K562 (cell line): ENCODE data around the gene MIB2. TPM values are rescaled to one million over a fixed set of nuclear protein-coding genes. Genes with fewer than 3 reads are reported as not detected.

Source experiments
- CREBBP ChIP-seq: IDR thresholded peaks from one replicate; pipeline ENCODE4 v1.6.1; 2012; ENCODE audit warnings: low read depth, mild to moderate bottlenecking, control low read depth, inconsistent platforms, low read length
- ELF1 ChIP-seq: fragments of 200-800 bp; sonication (Bioruptor generic); IDR thresholded peaks from 2 replicates; pipeline ENCODE4 v1.6.1; 2016; ENCODE audit warnings: missing genetic modification characterization, missing compliant biosample characterization
- EP300 ChIP-seq: IDR thresholded peaks from 2 replicates; pipeline ENCODE4 v1.6.1; 2012; ENCODE audit warnings: low read length, improper control_type of control experiment
- ESRRB ChIP-seq: fragments of 250-450 bp; sonication (Bioruptor Pico); IDR thresholded peaks from 2 replicates; pipeline ENCODE4 v1.5.0; 2020; ENCODE audit warnings: mild to moderate bottlenecking, moderate library complexity, borderline replicate concordance
- HNRNPLL ChIP-seq: fragments of 200-400 bp; formaldehyde crosslinking; IDR thresholded peaks from 2 replicates; pipeline ENCODE4 v1.6.1; 2017; ENCODE audit warnings: low read length, low read depth, mild to moderate bottlenecking; ENCODE audit not compliant: poor library complexity, severe bottlenecking
- MED1 ChIP-seq: sonication (generic); formaldehyde crosslinking; IDR thresholded peaks from 2 replicates; pipeline ENCODE4 v1.8.1; 2023; ENCODE audit warnings: missing genetic modification reagents, borderline replicate concordance
- MEF2D ChIP-seq: conservative IDR thresholded peaks from 2 replicates; pipeline ENCODE4 v1.6.1; 2016; ENCODE audit warnings: low read depth, missing genetic modification characterization, missing compliant biosample characterization
- NBN ChIP-seq: fragments of 450-650 bp; IDR thresholded peaks from 2 replicates; pipeline ENCODE4 v1.6.1; 2016; ENCODE audit warnings: low read depth, mild to moderate bottlenecking
- NCOA4 ChIP-seq: fragments of 450-650 bp; IDR thresholded peaks from 2 replicates; pipeline ENCODE4 v1.6.1; 2018; ENCODE audit warnings: mild to moderate bottlenecking; ENCODE audit not compliant: partially characterized antibody
- NR1H2 ChIP-seq: sonication (generic); formaldehyde crosslinking; IDR thresholded peaks from 2 replicates; pipeline ENCODE4 v1.4.0; 2020; ENCODE audit warnings: mild to moderate bottlenecking, missing genetic modification reagents
- NR3C1 ChIP-seq: sonication (generic); formaldehyde crosslinking; IDR thresholded peaks from 2 replicates; pipeline ENCODE4 v1.8.1; 2022; ENCODE audit warnings: missing genetic modification reagents
- POLR2A ChIP-seq: fragments of 450-650 bp; conservative IDR thresholded peaks from 2 replicates; pipeline ENCODE4 v1.6.1; 2016
- POU5F1 ChIP-seq: fragments of 150-350 bp; IDR thresholded peaks from 2 replicates; pipeline ENCODE4 v1.6.1; 2014; ENCODE audit warnings: borderline replicate concordance, low read length, low read depth, mild to moderate bottlenecking; ENCODE audit not compliant: partially characterized antibody
- PTTG1 ChIP-seq: fragments of 450-650 bp; IDR thresholded peaks from 2 replicates; pipeline ENCODE4 v1.6.1; 2016; ENCODE audit warnings: low read depth, mild to moderate bottlenecking, missing genetic modification characterization, missing compliant biosample characterization
- RBM15 ChIP-seq: fragments of 200-400 bp; formaldehyde crosslinking; IDR thresholded peaks from 2 replicates; pipeline ENCODE4 v1.6.1; 2018; ENCODE audit warnings: mild to moderate bottlenecking, low read length, moderate library complexity; ENCODE audit not compliant: insufficient read depth
- RUNX1 ChIP-seq: sonication (generic); IDR thresholded peaks from 2 replicates; pipeline ENCODE4 v1.6.1; 2016; ENCODE audit warnings: antibody characterized with exemption, low read depth
- SMARCE1 ChIP-seq: fragments of 450-650 bp; IDR thresholded peaks from 2 replicates; pipeline ENCODE4 v1.7.1; 2016; ENCODE audit warnings: mild to moderate bottlenecking
- ZNF253 ChIP-seq: fragments of 250-450 bp; sonication (Bioruptor Pico); conservative IDR thresholded peaks from 2 replicates; pipeline ENCODE4 v1.6.1; 2021; ENCODE audit warnings: mild to moderate bottlenecking
- ZNF274 ChIP-seq: IDR thresholded peaks from 2 replicates; pipeline ENCODE4 v1.6.1; 2011; ENCODE audit warnings: low read depth, mild to moderate bottlenecking, low read length, moderate library complexity, borderline replicate concordance
- ZNF764 ChIP-seq: fragments of 250-450 bp; sonication (Bioruptor Pico); IDR thresholded peaks from 2 replicates; pipeline ENCODE4 v1.4.0; 2020; ENCODE audit warnings: low read depth, mild to moderate bottlenecking, moderate library complexity
- ZNF77 ChIP-seq: fragments of 250-450 bp; sonication (Bioruptor Pico); IDR thresholded peaks from 2 replicates; pipeline ENCODE4 v1.5.0; 2020
- polyA plus RNA-seq, 8 experiments: library from polyadenylated mRNA; depleted of rRNA in 4 of 8; stranded (reverse) in 5 of 8; unstranded in 3 of 8; fragments of >200 nt; fragmentation: Nextera tagmentation in 2 of 8; fragmentation: Illumina TruSeq in 1 of 8; extraction: Ambion mirVana in 2 of 8; extraction: Trizol in 1 of 8; gene quantifications; 2 replicates each; pipeline versions ENCODE4 v1.2.1 to v1.2.3, GENCODE V29; 2011 to 2014; ENCODE audit warnings: inconsistent platforms in 1 of 8, missing spikeins in 1 of 8
- total RNA-seq, 7 experiments: library from RNA; depleted of rRNA in 6 of 7; stranded (reverse); fragments of >200 nt in 6 of 7; fragmentation: Illumina TruSeq in 2 of 7; extraction: Trizol in 2 of 7; gene quantifications; 2 replicates each; pipeline versions ENCODE4 v1.2.1 to v1.2.3, GENCODE V29; 2011 to 2021; ENCODE audit warnings: low replicate concordance in 1 of 7
- TF ChIP-seq, protein P1 (sequence below): fragments of 450-650 bp; IDR thresholded peaks from 2 replicates; pipeline ENCODE4 v1.6.1; 2016; ENCODE audit warnings: mild to moderate bottlenecking
- TF ChIP-seq, protein P2 (sequence below), 2 experiments: fragments of 450-650 bp; conservative IDR thresholded peaks; 2 replicates each; pipeline ENCODE4 v1.6.1; 2017; ENCODE audit warnings: mild to moderate bottlenecking in 2 of 2, moderate library complexity in 2 of 2
- TF ChIP-seq, protein P3 (sequence below): fragments of 250-450 bp; sonication (Bioruptor Pico); IDR thresholded peaks from 2 replicates; pipeline ENCODE4 v1.8.0; 2022; ENCODE audit warnings: moderate library complexity, mild to moderate bottlenecking, inconsistent platforms

Gene MIB2
- total and polyA plus RNA-seq, 9 of the 15 experiments (the other 6 are each of a cell fraction or from before 2014, with no cell fraction given) = 0.04 to 17.0 (median 4.9) TPM; not detected in 1

GRCh38 chr1:1574721-1575537 lies 40.4 kb upstream of the MIB2 start, which contains the start of gene SSU72 (continued):
- TF ChIP-seq ELF1 (tag) = peak; percentile 96
- no peak for TF ChIP-seq NCOA4
- peak; percentile 45; the same call in 1 of the 2 replicates for TF ChIP-seq NR3C1 (CRISPR knock-in tag)
- TF ChIP-seq, protein P1, sequence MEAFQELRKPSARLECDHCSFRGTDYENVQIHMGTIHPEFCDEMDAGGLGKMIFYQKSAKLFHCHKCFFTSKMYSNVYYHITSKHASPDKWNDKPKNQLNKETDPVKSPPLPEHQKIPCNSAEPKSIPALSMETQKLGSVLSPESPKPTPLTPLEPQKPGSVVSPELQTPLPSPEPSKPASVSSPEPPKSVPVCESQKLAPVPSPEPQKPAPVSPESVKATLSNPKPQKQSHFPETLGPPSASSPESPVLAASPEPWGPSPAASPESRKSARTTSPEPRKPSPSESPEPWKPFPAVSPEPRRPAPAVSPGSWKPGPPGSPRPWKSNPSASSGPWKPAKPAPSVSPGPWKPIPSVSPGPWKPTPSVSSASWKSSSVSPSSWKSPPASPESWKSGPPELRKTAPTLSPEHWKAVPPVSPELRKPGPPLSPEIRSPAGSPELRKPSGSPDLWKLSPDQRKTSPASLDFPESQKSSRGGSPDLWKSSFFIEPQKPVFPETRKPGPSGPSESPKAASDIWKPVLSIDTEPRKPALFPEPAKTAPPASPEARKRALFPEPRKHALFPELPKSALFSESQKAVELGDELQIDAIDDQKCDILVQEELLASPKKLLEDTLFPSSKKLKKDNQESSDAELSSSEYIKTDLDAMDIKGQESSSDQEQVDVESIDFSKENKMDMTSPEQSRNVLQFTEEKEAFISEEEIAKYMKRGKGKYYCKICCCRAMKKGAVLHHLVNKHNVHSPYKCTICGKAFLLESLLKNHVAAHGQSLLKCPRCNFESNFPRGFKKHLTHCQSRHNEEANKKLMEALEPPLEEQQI = no peak
- 0 out of 2 replicates have a peak, but pooled peaks have one; percentile 44 for TF ChIP-seq RUNX1
- no peak for TF ChIP-seq SMARCE1
- no peak for TF ChIP-seq MEF2D (tag)
- TF ChIP-seq POU5F1 = peak; percentile 79
- peak; percentile 70; the same call in 1 of the 2 replicates for TF ChIP-seq MED1 (CRISPR knock-in tag)
- TF ChIP-seq POLR2A = peak; percentile 98
- TF ChIP-seq, protein P2, sequence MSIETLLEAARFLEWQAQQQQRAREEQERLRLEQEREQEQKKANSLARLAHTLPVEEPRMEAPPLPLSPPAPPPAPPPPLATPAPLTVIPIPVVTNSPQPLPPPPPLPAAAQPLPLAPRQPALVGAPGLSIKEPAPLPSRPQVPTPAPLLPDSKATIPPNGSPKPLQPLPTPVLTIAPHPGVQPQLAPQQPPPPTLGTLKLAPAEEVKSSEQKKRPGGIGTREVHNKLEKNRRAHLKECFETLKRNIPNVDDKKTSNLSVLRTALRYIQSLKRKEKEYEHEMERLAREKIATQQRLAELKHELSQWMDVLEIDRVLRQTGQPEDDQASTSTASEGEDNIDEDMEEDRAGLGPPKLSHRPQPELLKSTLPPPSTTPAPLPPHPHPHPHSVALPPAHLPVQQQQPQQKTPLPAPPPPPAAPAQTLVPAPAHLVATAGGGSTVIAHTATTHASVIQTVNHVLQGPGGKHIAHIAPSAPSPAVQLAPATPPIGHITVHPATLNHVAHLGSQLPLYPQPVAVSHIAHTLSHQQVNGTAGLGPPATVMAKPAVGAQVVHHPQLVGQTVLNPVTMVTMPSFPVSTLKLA (conservative IDR thresholded peaks at IDR 0.05) = peak; percentile 66 to 91; a peak in 3 of 4 replicates
- no peak for TF ChIP-seq ZNF253 (CRISPR knock-in tag)
- no peak; the same call in 1 of the 2 replicates for TF ChIP-seq ESRRB (CRISPR knock-in tag)
- peak; percentile 96; the same call in 1 of the 2 replicates for TF ChIP-seq NR1H2 (CRISPR knock-in tag)
- TF ChIP-seq EP300 = peak; percentile 59
- TF ChIP-seq PTTG1 (tag) = no peak
- no peak for TF ChIP-seq HNRNPLL
- no peak for TF ChIP-seq ZNF764 (CRISPR knock-in tag)
- peak; percentile 86 for TF ChIP-seq NBN
- TF ChIP-seq, protein P3, sequence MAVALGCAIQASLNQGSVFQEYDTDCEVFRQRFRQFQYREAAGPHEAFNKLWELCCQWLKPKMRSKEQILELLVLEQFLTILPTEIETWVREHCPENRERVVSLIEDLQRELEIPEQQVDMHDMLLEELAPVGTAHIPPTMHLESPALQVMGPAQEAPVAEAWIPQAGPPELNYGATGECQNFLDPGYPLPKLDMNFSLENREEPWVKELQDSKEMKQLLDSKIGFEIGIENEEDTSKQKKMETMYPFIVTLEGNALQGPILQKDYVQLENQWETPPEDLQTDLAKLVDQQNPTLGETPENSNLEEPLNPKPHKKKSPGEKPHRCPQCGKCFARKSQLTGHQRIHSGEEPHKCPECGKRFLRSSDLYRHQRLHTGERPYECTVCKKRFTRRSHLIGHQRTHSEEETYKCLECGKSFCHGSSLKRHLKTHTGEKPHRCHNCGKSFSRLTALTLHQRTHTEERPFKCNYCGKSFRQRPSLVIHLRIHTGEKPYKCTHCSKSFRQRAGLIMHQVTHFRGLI (CRISPR knock-in tag) = no peak
- TF ChIP-seq RBM15 = no peak
- no peak for TF ChIP-seq ZNF274
- no peak for TF ChIP-seq CREBBP
- no peak for TF ChIP-seq ZNF77 (CRISPR knock-in tag)
